Osteocyte (in vitro differentiated cells): ENCODE measurements around the gene ATP8B4. TPM values are rescaled to one million over a fixed set of nuclear protein-coding genes. Genes with fewer than 3 reads are reported as not detected.

ENCODE experiments used
- DNase-seq: peaks from one replicate; pipeline ENCODE4 v3.0.0; 2021; ENCODE audit warnings: mixed read lengths; ENCODE audit not compliant: unreplicated experiment; ENCODE audit errors: extremely low spot score
- H3K27ac Mint-ChIP-seq: one replicate; pipeline ENCODE4 v1.8.0; 2021; ENCODE audit warnings: mild to moderate bottlenecking, mixed read lengths; ENCODE audit not compliant: unreplicated experiment
- H3K27me3 Mint-ChIP-seq: one replicate; pipeline ENCODE4 v1.8.0; 2021; ENCODE audit warnings: mixed read lengths; ENCODE audit not compliant: unreplicated experiment
- H3K36me3 Mint-ChIP-seq: one replicate; pipeline ENCODE4 v1.8.0; 2021; ENCODE audit warnings: mixed read lengths; ENCODE audit not compliant: unreplicated experiment
- H3K4me1 Mint-ChIP-seq: one replicate; pipeline ENCODE4 v1.8.0; 2021; ENCODE audit warnings: mixed read lengths; ENCODE audit not compliant: unreplicated experiment
- H3K4me3 Mint-ChIP-seq: one replicate; pipeline ENCODE4 v1.8.0; 2021; ENCODE audit warnings: mild to moderate bottlenecking, moderate library complexity, mixed read lengths; ENCODE audit not compliant: unreplicated experiment
- H3K9me3 Mint-ChIP-seq: one replicate; pipeline ENCODE4 v1.8.0; 2021; ENCODE audit warnings: mixed read lengths; ENCODE audit not compliant: unreplicated experiment
- total RNA-seq: library from RNA; stranded (reverse); gene quantifications from 2 replicates; pipeline ENCODE4 v1.2.1, GENCODE V29; 2021
- TF ChIP-seq, protein P1 (sequence below): fragments of 200-600 bp; sonication (generic); IDR thresholded peaks from 2 replicates; pipeline ENCODE4 v1.5.0; 2021; ENCODE audit warnings: antibody characterized with exemption, mild to moderate bottlenecking, moderate library complexity

Gene ATP8B4
- total RNA-seq, 1 donor from 2014 or later, result not detected

DNA sequence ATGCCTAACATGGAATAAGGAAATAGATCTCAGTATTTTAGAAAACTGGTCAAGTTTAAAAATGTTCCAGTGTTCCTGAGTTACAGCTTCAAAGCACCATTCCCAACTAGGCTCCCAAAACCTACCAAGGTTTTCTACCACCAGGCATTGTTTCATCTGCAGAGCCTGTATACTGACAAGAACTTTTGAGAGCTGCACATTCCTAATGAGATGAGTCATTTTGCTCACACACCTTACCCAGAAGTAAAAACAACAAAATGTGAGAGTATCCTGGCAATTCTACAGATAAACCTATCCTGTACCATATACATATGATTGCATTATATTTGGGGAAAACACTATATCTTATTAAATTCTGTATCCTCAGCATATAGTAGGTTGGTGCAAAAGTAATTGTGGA, 90.7 kb downstream of the ATP8B4 start:
- DNase-seq, result no peak
- no peaks in the 10 kb centered on the region for H3K9me3 Mint-ChIP-seq
- H3K4me1 Mint-ChIP-seq, result no peaks in the 10 kb centered on the region
- H3K4me3 Mint-ChIP-seq, result no peak overlapping the region
- no peak overlapping the region for H3K27ac Mint-ChIP-seq
- H3K36me3 Mint-ChIP-seq, result no peaks in the 10 kb centered on the region
- peaks cover 31% of the 10 kb centered on the region for H3K27me3 Mint-ChIP-seq
- TF ChIP-seq, protein P1, sequence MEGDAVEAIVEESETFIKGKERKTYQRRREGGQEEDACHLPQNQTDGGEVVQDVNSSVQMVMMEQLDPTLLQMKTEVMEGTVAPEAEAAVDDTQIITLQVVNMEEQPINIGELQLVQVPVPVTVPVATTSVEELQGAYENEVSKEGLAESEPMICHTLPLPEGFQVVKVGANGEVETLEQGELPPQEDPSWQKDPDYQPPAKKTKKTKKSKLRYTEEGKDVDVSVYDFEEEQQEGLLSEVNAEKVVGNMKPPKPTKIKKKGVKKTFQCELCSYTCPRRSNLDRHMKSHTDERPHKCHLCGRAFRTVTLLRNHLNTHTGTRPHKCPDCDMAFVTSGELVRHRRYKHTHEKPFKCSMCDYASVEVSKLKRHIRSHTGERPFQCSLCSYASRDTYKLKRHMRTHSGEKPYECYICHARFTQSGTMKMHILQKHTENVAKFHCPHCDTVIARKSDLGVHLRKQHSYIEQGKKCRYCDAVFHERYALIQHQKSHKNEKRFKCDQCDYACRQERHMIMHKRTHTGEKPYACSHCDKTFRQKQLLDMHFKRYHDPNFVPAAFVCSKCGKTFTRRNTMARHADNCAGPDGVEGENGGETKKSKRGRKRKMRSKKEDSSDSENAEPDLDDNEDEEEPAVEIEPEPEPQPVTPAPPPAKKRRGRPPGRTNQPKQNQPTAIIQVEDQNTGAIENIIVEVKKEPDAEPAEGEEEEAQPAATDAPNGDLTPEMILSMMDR, result no peak

DNA sequence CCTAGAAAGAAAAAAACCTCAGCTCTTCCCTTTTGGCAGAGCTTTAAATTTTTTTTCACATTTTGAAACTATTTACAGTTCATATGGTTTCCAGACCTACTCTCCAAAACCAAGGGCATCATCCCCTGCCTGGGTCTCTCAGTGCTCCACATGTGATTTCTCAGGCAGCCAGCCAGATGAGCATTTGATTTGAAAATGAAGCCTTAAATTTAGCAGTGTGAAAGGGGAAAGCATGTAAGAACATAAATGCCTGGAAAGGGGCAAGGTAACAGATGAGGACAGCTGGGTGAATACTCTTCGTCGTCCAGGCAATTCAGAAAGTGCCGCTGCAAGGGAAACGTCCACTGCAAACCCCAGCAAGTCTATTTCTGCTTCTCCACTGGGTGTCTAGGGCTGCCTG, 94.8 kb downstream of the ATP8B4 start:
- no peaks in the 10 kb centered on the region for H3K4me1 Mint-ChIP-seq
- H3K9me3 Mint-ChIP-seq, result no peaks in the 10 kb centered on the region
- no peak for DNase-seq
- no peaks in the 10 kb centered on the region for H3K36me3 Mint-ChIP-seq
- H3K27ac Mint-ChIP-seq, result no peak overlapping the region
- H3K27me3 Mint-ChIP-seq, result peaks cover 24% of the 10 kb centered on the region
- TF ChIP-seq, protein P1, result no peak
- no peak overlapping the region for H3K4me3 Mint-ChIP-seq

DNA sequence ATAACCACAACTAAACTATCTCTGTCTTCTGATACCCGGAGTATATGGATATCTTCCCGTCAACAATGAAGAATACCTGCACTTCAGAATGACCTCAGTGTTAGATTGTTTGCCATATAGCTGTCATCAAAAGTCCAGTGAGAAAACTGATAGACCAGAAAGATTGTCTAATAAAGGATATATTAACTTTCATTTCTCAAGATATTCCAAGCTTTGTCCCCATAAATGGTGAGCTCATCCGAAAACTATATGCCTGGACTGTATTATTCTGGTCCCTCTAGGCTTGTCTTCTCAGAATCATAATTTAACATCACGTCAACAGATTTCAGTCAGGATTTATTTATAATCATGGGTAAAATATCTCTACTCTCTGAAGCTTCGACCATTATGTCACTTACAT, 100.5 kb downstream of the ATP8B4 start:
- Mint-ChIP-seq H3K4me1 (no peaks in the 10 kb centered on the region), H3K36me3 (no peaks in the 10 kb centered on the region), H3K27ac (no peak overlapping the region), H3K4me3 (no peak overlapping the region), H3K27me3 (peaks cover 18% of the 10 kb centered on the region), H3K9me3 (no peaks in the 10 kb centered on the region)
- TF ChIP-seq, protein P1, result no peak
- no peak for DNase-seq

DNA sequence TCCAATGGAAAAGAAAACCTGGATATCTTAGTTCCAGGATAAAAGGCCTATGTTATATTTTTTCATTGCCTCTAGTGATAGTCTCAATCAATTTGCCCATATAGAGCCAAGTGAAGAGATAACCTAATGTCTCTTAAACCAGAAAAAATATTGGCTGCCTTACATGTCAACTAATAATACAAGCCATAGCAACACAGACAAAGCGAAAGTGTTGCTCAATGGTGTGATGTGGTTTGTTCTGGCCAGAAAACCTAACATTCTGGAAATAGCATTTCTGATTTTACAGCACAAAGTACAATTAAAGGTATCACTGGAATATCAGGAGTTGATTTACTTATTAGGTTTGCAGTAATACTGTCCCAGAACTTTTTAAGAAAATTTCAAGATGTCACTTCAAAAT, 101.5 kb downstream of the ATP8B4 start:
- Mint-ChIP-seq H3K27me3 (peaks cover 20% of the 10 kb centered on the region), H3K4me1 (no peaks in the 10 kb centered on the region), H3K4me3 (no peak overlapping the region), H3K9me3 (no peaks in the 10 kb centered on the region), H3K36me3 (no peaks in the 10 kb centered on the region), H3K27ac (no peak overlapping the region)
- TF ChIP-seq, protein P1, result no peak
- no peak for DNase-seq

DNA sequence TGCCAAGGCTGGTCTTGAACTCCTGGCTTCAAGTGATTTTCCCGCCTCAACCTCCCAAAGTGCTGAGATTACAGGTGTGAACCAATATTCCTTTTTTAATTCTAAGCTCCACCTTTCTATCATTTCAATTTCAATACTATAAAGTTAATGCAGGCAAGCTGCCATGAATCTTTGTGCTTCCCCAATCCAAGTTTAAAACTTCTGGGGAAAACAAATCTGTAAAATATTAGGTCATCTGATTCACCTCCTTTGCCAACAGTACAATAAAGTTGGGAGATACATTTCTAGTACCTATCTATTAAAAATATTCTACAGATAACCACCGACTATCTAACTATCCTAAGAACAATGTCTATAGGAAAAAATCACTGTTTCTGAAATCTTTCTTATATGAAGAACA, 102.1 kb downstream of the ATP8B4 start:
- H3K36me3 Mint-ChIP-seq, result no peaks in the 10 kb centered on the region
- H3K27me3 Mint-ChIP-seq, result peaks cover 24% of the 10 kb centered on the region
- TF ChIP-seq, protein P1, result no peak
- no peak overlapping the region for H3K27ac Mint-ChIP-seq
- H3K9me3 Mint-ChIP-seq, result no peaks in the 10 kb centered on the region
- no peak overlapping the region for H3K4me3 Mint-ChIP-seq
- no peak for DNase-seq
- H3K4me1 Mint-ChIP-seq, result no peaks in the 10 kb centered on the region
